Natural killer cell treated with Interleukin-12 subunit alpha and Interleukin-12 subunit beta and Interleukin-15 and Interleukin-18, amount 100 ng/mL, for 72 hours (primary cell): ENCODE measurements around the gene CCDC70. TPM values are rescaled to one million over a fixed set of nuclear protein-coding genes. Genes with fewer than 3 reads are reported as not detected.

ENCODE experiments used
- ATAC-seq, 2 donors: fragments of 150-1000 bp; cut with Tn5 transposase in 1 of 2; sonication (Bioruptor Pico), chemical (Tn5 transposase) in 1 of 2; 2 replicates each; pipeline ENCODE4 v1.10.0; 2021
- DNase-seq: peaks from one replicate; pipeline ENCODE4 v3.0.0; 2022; ENCODE audit warnings: low spot score
- H3K27ac Mint-ChIP-seq, 2 donors: 1 replicate in 1 of 2; 2 replicates in 1 of 2; pipeline ENCODE4 v1.8.0; 2022; ENCODE audit warnings: mixed read lengths in 2 of 2, mild to moderate bottlenecking in 1 of 2, moderate library complexity in 1 of 2
- H3K27me3 Mint-ChIP-seq, 2 donors: 1 replicate in 1 of 2; 2 replicates in 1 of 2; pipeline ENCODE4 v1.8.0; 2022; ENCODE audit warnings: mixed read lengths in 2 of 2
- H3K36me3 Mint-ChIP-seq: one replicate; pipeline ENCODE4 v1.8.0; 2022; ENCODE audit warnings: mixed read lengths
- H3K4me1 Mint-ChIP-seq, 2 donors: 1 replicate in 1 of 2; 2 replicates in 1 of 2; pipeline ENCODE4 v1.8.0; 2022; ENCODE audit warnings: low read depth in 2 of 2, mixed read lengths in 2 of 2, mild to moderate bottlenecking in 1 of 2
- H3K4me3 Mint-ChIP-seq: one replicate; pipeline ENCODE4 v1.8.0; 2022; ENCODE audit warnings: mixed read lengths
- H3K9me3 Mint-ChIP-seq: 2 replicates; pipeline ENCODE4 v1.8.0; 2022; ENCODE audit warnings: mixed read lengths
- total RNA-seq, 2 donors: library from RNA; stranded (reverse); gene quantifications; one replicate each; pipeline ENCODE4 v1.2.3, GENCODE V29; 2022

The CCDC70 gene
- not detected for total RNA-seq

GRCh38 chr13:51861723-51862300 is at the start of gene CCDC70:
TSS of gene CCDC70 (plus strand) at chr13:51861969. CDS start at chr13:51865412, 3,443 bp downstream.
- Mint-ChIP-seq H3K4me1 (peaks cover 0 to 9% of the 10 kb centered on the region in 2 donors), H3K27ac (no peak within 1 kb of the TSS), H3K4me3 (no peak within 1 kb of the TSS), H3K27me3 (peaks cover 17 to 27% of the 10 kb centered on the region in 2 donors), H3K36me3 (no peaks in the 10 kb centered on the region), H3K9me3 (no peaks in the 10 kb centered on the region)
- DNase-seq (no peak), ATAC-seq (peak; percentile 55 to 76)

GRCh38 chr13:51814071-51814470 is 47.7 kb upstream of the CCDC70 start:
- H3K27me3 Mint-ChIP-seq: peaks cover 8 to 12% of the 10 kb centered on the region in 2 donors
- DNase-seq (no peak), ATAC-seq (no peak)
- H3K4me3 Mint-ChIP-seq: no peak overlapping the region
- no peaks in the 10 kb centered on the region for H3K9me3 Mint-ChIP-seq
- H3K4me1 Mint-ChIP-seq: peaks cover 29 to 39% of the 10 kb centered on the region in 2 donors
- peak overlapping the region in 1 of 2 donors; percentile 91 for H3K27ac Mint-ChIP-seq
- no peaks in the 10 kb centered on the region for H3K36me3 Mint-ChIP-seq

GRCh38 chr13:51814825-51815650 is 46.7 kb upstream of the CCDC70 start:
- Mint-ChIP-seq H3K36me3 (no peaks in the 10 kb centered on the region), H3K4me3 (peak overlapping the region; percentile 55), H3K27me3 (peaks cover 8 to 12% of the 10 kb centered on the region in 2 donors), H3K4me1 (peaks cover 30 to 48% of the 10 kb centered on the region in 2 donors), H3K9me3 (no peaks in the 10 kb centered on the region), H3K27ac (peak overlapping the region; percentile 35 to 84)
- DNase-seq (peak; percentile 79), ATAC-seq (peak; percentile 74 to 83)

- Mint-ChIP-seq H3K27me3 (peaks cover 8 to 12% of the 10 kb centered on the region in 2 donors), H3K4me3 (no peak overlapping the region), H3K4me1 (peaks cover 36 to 53% of the 10 kb centered on the region in 2 donors), H3K27ac (no peak overlapping the region), H3K9me3 (no peaks in the 10 kb centered on the region), H3K36me3 (no peaks in the 10 kb centered on the region)
- DNase-seq: no peak
- no peak for ATAC-seq
Measured at GRCh38 chr13:51815848-51816247, 45.9 kb upstream of the CCDC70 start.

GRCh38 chr13:51816604-51817249 is 45.0 kb upstream of the CCDC70 start:
- DNase-seq (no peak), ATAC-seq (no peak)
- Mint-ChIP-seq H3K27ac (peak overlapping the region in 1 of 2 donors; percentile 7), H3K36me3 (no peaks in the 10 kb centered on the region), H3K4me1 (peaks cover 41 to 56% of the 10 kb centered on the region in 2 donors), H3K27me3 (peaks cover 8 to 12% of the 10 kb centered on the region in 2 donors), H3K9me3 (no peaks in the 10 kb centered on the region), H3K4me3 (no peak overlapping the region)

GRCh38 chr13:51817717-51818116 is 44.1 kb upstream of the CCDC70 start:
- no peak for DNase-seq
- no peak for ATAC-seq
- Mint-ChIP-seq H3K9me3 (no peaks in the 10 kb centered on the region), H3K27me3 (peaks cover 8 to 12% of the 10 kb centered on the region in 2 donors), H3K4me3 (no peak overlapping the region), H3K4me1 (peaks cover 50 to 56% of the 10 kb centered on the region in 2 donors), H3K27ac (peak overlapping the region in 1 of 2 donors; percentile 81), H3K36me3 (no peaks in the 10 kb centered on the region)

- Mint-ChIP-seq H3K36me3 (no peaks in the 10 kb centered on the region), H3K4me3 (no peak overlapping the region), H3K27ac (peak overlapping the region; percentile 17 to 81), H3K4me1 (peaks cover 52 to 57% of the 10 kb centered on the region in 2 donors), H3K9me3 (no peaks in the 10 kb centered on the region), H3K27me3 (peaks cover 8 to 12% of the 10 kb centered on the region in 2 donors)
- DNase-seq (no peak), ATAC-seq (no peak)
Measured at GRCh38 chr13:51818276-51818675, 43.5 kb upstream of the CCDC70 start.

GRCh38 chr13:51818781-51819511 is 42.8 kb upstream of the CCDC70 start:
- Mint-ChIP-seq H3K27me3 (peaks cover 8 to 12% of the 10 kb centered on the region in 2 donors), H3K4me3 (peak overlapping the region; percentile 28), H3K36me3 (no peaks in the 10 kb centered on the region), H3K27ac (peak overlapping the region; percentile 17 to 81), H3K4me1 (peaks cover 52 to 55% of the 10 kb centered on the region in 2 donors), H3K9me3 (no peaks in the 10 kb centered on the region)
- ATAC-seq (peak; percentile 45 to 72), DNase-seq (no peak)

- Mint-ChIP-seq H3K9me3 (no peaks in the 10 kb centered on the region), H3K4me3 (no peak overlapping the region), H3K27ac (peak overlapping the region; percentile 13 to 81), H3K4me1 (peaks cover 55 to 57% of the 10 kb centered on the region in 2 donors), H3K36me3 (no peaks in the 10 kb centered on the region), H3K27me3 (peaks cover 8 to 12% of the 10 kb centered on the region in 2 donors)
- no peak for ATAC-seq
- DNase-seq: no peak
Measured at GRCh38 chr13:51819544-51819943, 42.2 kb upstream of the CCDC70 start.

GRCh38 chr13:51820016-51820597 is 41.7 kb upstream of the CCDC70 start:
- peak overlapping the region; percentile 20 for H3K4me3 Mint-ChIP-seq
- no peaks in the 10 kb centered on the region for H3K36me3 Mint-ChIP-seq
- H3K27me3 Mint-ChIP-seq: peaks cover 8 to 12% of the 10 kb centered on the region in 2 donors
- DNase-seq (no peak), ATAC-seq (no peak)
- peak overlapping the region; percentile 13 to 81 for H3K27ac Mint-ChIP-seq
- H3K4me1 Mint-ChIP-seq: peaks cover 55 to 57% of the 10 kb centered on the region in 2 donors
- no peaks in the 10 kb centered on the region for H3K9me3 Mint-ChIP-seq

- Mint-ChIP-seq H3K4me1 (peaks cover 63 to 64% of the 10 kb centered on the region in 2 donors), H3K27me3 (peaks cover 4 to 10% of the 10 kb centered on the region in 2 donors), H3K27ac (peak overlapping the region in 1 of 2 donors; percentile 20), H3K4me3 (peak overlapping the region; percentile 59), H3K36me3 (no peaks in the 10 kb centered on the region), H3K9me3 (no peaks in the 10 kb centered on the region)
- DNase-seq: no peak
- peak in 1 of 2 donors; percentile 21 for ATAC-seq
Measured at GRCh38 chr13:51821606-51822005, 40.2 kb upstream of the CCDC70 start.

GRCh38 chr13:51822106-51822815 is 39.5 kb upstream of the CCDC70 start:
- Mint-ChIP-seq H3K9me3 (no peaks in the 10 kb centered on the region), H3K4me1 (peaks cover 69 to 70% of the 10 kb centered on the region in 2 donors), H3K27me3 (peaks cover 0 to 9% of the 10 kb centered on the region in 2 donors), H3K4me3 (peak overlapping the region; percentile 59), H3K27ac (peak overlapping the region in 1 of 2 donors; percentile 59), H3K36me3 (no peaks in the 10 kb centered on the region)
- ATAC-seq (no peak), DNase-seq (no peak)
